Upper lobe of left lung (tissue), 6 donors: ENCODE results near the gene SERPINB1. TPM values are rescaled to one million over a fixed set of nuclear protein-coding genes. Genes with fewer than 3 reads are reported as not detected.

Experiments
- ATAC-seq, 2 donors: fragments of 200-7000 bp; cut with Tn5 transposase; one replicate each; pipeline ENCODE4 v1.9.1; 2022; ENCODE audit warnings: mild to moderate bottlenecking in 2 of 2, moderate library complexity in 2 of 2; ENCODE audit not compliant: low FRiP score in 2 of 2
- DNase-seq, 2 donors: peaks; one replicate each; pipeline ENCODE4 v3.0.0-alpha.2; 2019 to 2020
- H3K27ac ChIP-seq, 4 donors: fragments of 200-600 bp; sonication (generic); one replicate each; pipeline ENCODE4 v1.5.1; 2016 to 2019
- H3K27me3 ChIP-seq, 4 donors: fragments of 200-600 bp; sonication (generic); one replicate each; pipeline ENCODE4 v1.5.1; 2017 to 2019
- H3K36me3 ChIP-seq, 4 donors: fragments of 200-600 bp; sonication (generic); one replicate each; pipeline ENCODE4 v1.5.1; 2016 to 2019
- H3K4me1 ChIP-seq, 4 donors: fragments of 200-600 bp; sonication (generic); one replicate each; pipeline ENCODE4 v1.5.1; 2018 to 2019
- H3K4me3 ChIP-seq, 4 donors: fragments of 200-600 bp; sonication (generic); one replicate each; pipeline ENCODE4 v1.5.1; 2017 to 2019; ENCODE audit warnings: mild to moderate bottlenecking in 2 of 4, moderate library complexity in 1 of 4
- H3K9me3 ChIP-seq, 4 donors: fragments of 200-600 bp; sonication (generic); one replicate each; pipeline ENCODE4 v1.5.1; 2018 to 2019
- EP300 ChIP-seq, 4 donors: sonication (generic); formaldehyde crosslinking; IDR thresholded peaks; one replicate each; pipeline ENCODE4 v1.5.1; 2017; ENCODE audit warnings: antibody characterized with exemption in 4 of 4, control low read depth in 2 of 4
- POLR2A ChIP-seq, 4 donors: fragments of 450-650 bp; IDR thresholded peaks; one replicate each; pipeline ENCODE4 v1.5.1; 2016 to 2017; ENCODE audit warnings: antibody characterized with exemption in 4 of 4, mild to moderate bottlenecking in 2 of 4
- POLR2AphosphoS5 ChIP-seq, 2 donors: sonication (generic); formaldehyde crosslinking; IDR thresholded peaks; one replicate each; pipeline ENCODE4 v1.5.1; 2017; ENCODE audit warnings: antibody characterized with exemption in 2 of 2
- WGBS, 2 donors: methylation state at CpG; one replicate each; pipeline ENCODE4 v1.1.5; 2017 to 2018; 5-methylcytosine and 5-hydroxymethylcytosine counted together
- total RNA-seq, 6 donors: library from RNA; depleted of rRNA in 4 of 6; stranded (reverse); fragments of >200 nt in 4 of 6; gene quantifications; one replicate each; pipeline versions ENCODE4 v1.1.0 to v1.2.1, GENCODE V29; 2016 to 2021
- TF ChIP-seq, protein P1 (sequence below), 6 experiments: fragments of 450-650 bp in 4 of 6; fragments of 200-600 bp in 2 of 6; sonication (generic) in 2 of 6; IDR thresholded peaks; one replicate each; pipeline ENCODE4 v1.5.1; 2016 to 2019; ENCODE audit warnings: antibody characterized with exemption in 6 of 6
- donor health status: DM: no; HTN: no; CAD: no; lungs with moderate emphysema.
- donor health status: DM: no; HTN: yes; CAD: no; lungs with severe emphysema.

Gene SERPINB1
- total RNA-seq, 6 donors from 2014 or later, result 56.6 to 184 (median 102) TPM

GRCh38 chr6:2871953-2872352, 30.3 kb upstream of the SERPINB1 start:
- H3K9me3 ChIP-seq, result no peaks in the 10 kb centered on the region
- ATAC-seq, result no peak
- no peaks in the 10 kb centered on the region for H3K27me3 ChIP-seq
- TF ChIP-seq, protein P1, sequence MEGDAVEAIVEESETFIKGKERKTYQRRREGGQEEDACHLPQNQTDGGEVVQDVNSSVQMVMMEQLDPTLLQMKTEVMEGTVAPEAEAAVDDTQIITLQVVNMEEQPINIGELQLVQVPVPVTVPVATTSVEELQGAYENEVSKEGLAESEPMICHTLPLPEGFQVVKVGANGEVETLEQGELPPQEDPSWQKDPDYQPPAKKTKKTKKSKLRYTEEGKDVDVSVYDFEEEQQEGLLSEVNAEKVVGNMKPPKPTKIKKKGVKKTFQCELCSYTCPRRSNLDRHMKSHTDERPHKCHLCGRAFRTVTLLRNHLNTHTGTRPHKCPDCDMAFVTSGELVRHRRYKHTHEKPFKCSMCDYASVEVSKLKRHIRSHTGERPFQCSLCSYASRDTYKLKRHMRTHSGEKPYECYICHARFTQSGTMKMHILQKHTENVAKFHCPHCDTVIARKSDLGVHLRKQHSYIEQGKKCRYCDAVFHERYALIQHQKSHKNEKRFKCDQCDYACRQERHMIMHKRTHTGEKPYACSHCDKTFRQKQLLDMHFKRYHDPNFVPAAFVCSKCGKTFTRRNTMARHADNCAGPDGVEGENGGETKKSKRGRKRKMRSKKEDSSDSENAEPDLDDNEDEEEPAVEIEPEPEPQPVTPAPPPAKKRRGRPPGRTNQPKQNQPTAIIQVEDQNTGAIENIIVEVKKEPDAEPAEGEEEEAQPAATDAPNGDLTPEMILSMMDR (IDR thresholded peaks at IDR 0.05), result no peak
- TF ChIP-seq POLR2AphosphoS5 (IDR thresholded peaks at IDR 0.05) (no peak), POLR2A (IDR thresholded peaks at IDR 0.05) (no peak), EP300 (IDR thresholded peaks at IDR 0.05) (no peak)
- no peak overlapping the region for H3K4me3 ChIP-seq
- WGBS, 2 donors, result 86 to 97% methylated on average over 2 of the region's 2 CpGs
- peaks cover 14 to 24% (median 17%) of the 10 kb centered on the region in 4 donors for H3K4me1 ChIP-seq
- no peaks in the 10 kb centered on the region for H3K36me3 ChIP-seq
- H3K27ac ChIP-seq, result no peak overlapping the region
- no peak for DNase-seq

- no peak for DNase-seq
- H3K4me1 ChIP-seq, result peaks cover 9 to 16% (median 11%) of the 10 kb centered on the region in 4 donors
- no peak for ATAC-seq
- no peaks in the 10 kb centered on the region for H3K36me3 ChIP-seq
- TF ChIP-seq POLR2AphosphoS5 (IDR thresholded peaks at IDR 0.05) (no peak), EP300 (IDR thresholded peaks at IDR 0.05) (no peak), POLR2A (IDR thresholded peaks at IDR 0.05) (no peak)
- TF ChIP-seq, protein P1 (IDR thresholded peaks at IDR 0.05), result no peak
- 79 to 83% methylated on average over 2 of the region's 2 CpGs for WGBS, 2 donors
- H3K27ac ChIP-seq, result no peak overlapping the region
- no peaks in the 10 kb centered on the region for H3K27me3 ChIP-seq
- H3K9me3 ChIP-seq, result no peaks in the 10 kb centered on the region
- H3K4me3 ChIP-seq, result no peak overlapping the region
These were observed 29.4 kb upstream of the SERPINB1 start for GRCh38 chr6:2871102-2871501.

DNA sequence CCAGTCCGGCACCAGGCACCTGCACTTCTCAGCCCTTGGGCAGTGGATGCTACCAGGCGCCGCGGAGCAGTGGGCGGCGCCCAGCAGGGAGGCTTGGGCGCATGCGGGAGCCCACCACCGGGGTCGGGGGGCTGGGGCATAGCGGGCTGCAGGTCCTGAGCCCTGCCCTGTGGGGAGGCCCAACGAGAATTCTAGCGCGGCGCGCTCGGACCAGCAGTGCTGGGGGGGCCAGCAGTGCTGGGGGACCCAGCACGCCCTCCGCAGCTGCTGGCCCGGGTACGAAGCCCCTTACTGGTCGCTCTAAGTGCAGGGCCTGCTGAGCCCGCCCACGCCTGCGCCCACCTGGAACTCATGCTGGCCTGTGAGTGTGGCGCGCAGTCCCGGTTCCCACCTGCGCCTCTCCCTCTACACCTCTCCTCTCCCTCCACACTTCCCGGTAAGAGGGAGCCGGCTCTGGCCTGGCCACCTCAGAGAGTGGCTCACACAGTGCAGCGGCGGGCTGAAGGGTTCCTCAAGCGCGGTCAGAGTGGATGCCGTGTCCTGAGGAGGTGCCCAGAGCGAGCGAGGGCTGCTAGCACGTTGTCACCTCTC, 28.5 kb upstream of the SERPINB1 start:
- Histone ChIP-seq H3K36me3 (no peaks in the 10 kb centered on the region), H3K27ac (no peak overlapping the region), H3K9me3 (no peaks in the 10 kb centered on the region), H3K27me3 (no peaks in the 10 kb centered on the region), H3K4me3 (no peak overlapping the region), H3K4me1 (peaks cover 9 to 15% (median 12%) of the 10 kb centered on the region in 4 donors)
- DNase-seq, result peak in 1 of 2 donors; percentile 72
- WGBS, 2 donors, result 91 to 92% methylated on average over 18 to 39 of the region's 39 CpGs
- TF ChIP-seq EP300 (IDR thresholded peaks at IDR 0.05) (no peak), POLR2AphosphoS5 (IDR thresholded peaks at IDR 0.05) (no peak), POLR2A (IDR thresholded peaks at IDR 0.05) (no peak)
- TF ChIP-seq, protein P1 (IDR thresholded peaks at IDR 0.05), result no peak
- ATAC-seq, result no peak

- no peak overlapping the region for H3K4me3 ChIP-seq
- H3K9me3 ChIP-seq, result no peaks in the 10 kb centered on the region
- ATAC-seq (no peak), DNase-seq (no peak)
- H3K27ac ChIP-seq, result no peak overlapping the region
- TF ChIP-seq POLR2A (IDR thresholded peaks at IDR 0.05) (no peak), POLR2AphosphoS5 (IDR thresholded peaks at IDR 0.05) (no peak), EP300 (IDR thresholded peaks at IDR 0.05) (no peak)
- TF ChIP-seq, protein P1 (IDR thresholded peaks at IDR 0.05), result no peak
- H3K4me1 ChIP-seq, result peaks cover 0 to 12% (median 5%) of the 10 kb centered on the region in 4 donors
- no peaks in the 10 kb centered on the region for H3K27me3 ChIP-seq
- WGBS, 2 donors, result 71 to 82% methylated on average over 6 of the region's 6 CpGs
- no peaks in the 10 kb centered on the region for H3K36me3 ChIP-seq
These were observed 27.0 kb upstream of the SERPINB1 start for GRCh38 chr6:2868637-2869036.
